Left ventricle myocardium inferior (tissue), 1 donor: Measurements from ENCODE around the gene ARHGEF7. TPM values are rescaled to one million over a fixed set of nuclear protein-coding genes. Genes with fewer than 3 reads are reported as not detected.
A peak's percentile ranks its signal among the peaks of the same experiment; 100 is the strongest.

Experiments
- DNase-seq: peaks from one replicate; pipeline ENCODE4 v3.0.0-alpha.2; 2020
- H3K27ac ChIP-seq: fragments of 200-600 bp; replicated peaks from 2 replicates; pipeline ENCODE4 v1.8.0; 2021
- H3K27me3 ChIP-seq: fragments of 200-600 bp; 2 replicates; pipeline ENCODE4 v1.8.0; 2021; ENCODE audit warnings: low read depth
- H3K36me3 ChIP-seq: fragments of 200-600 bp; 2 replicates; pipeline ENCODE4 v1.8.0; 2021
- H3K4me1 ChIP-seq: fragments of 200-600 bp; 2 replicates; pipeline ENCODE4 v1.8.0; 2021
- H3K4me3 ChIP-seq: fragments of 200-600 bp; 2 replicates; pipeline ENCODE4 v1.8.0; 2021; ENCODE audit warnings: mild to moderate bottlenecking, moderate library complexity
- H3K9me3 ChIP-seq: fragments of 200-600 bp; replicated peaks from 2 replicates; pipeline ENCODE4 v1.8.0; 2021
- CTCF ChIP-seq: fragments of 200-600 bp; IDR thresholded peaks from 2 replicates; pipeline ENCODE4 v1.8.0; 2021; ENCODE audit warnings: antibody characterized with exemption, mild to moderate bottlenecking, borderline replicate concordance
- intact Hi-C: fragments of 100-400 bp; cut with micrococcal nuclease; formaldehyde crosslinking; loops from one replicate; pipeline ENCODE4 v1.11.0; 2022
- total RNA-seq: library from RNA; stranded (reverse); fragmentation: NEBNext Ultra II Directional; extraction: Animal tissue kit (Norgen Biotek cat#: 25700); gene quantifications from one replicate; pipeline ENCODE4 v1.2.1, GENCODE V29; 2021
- donor health status: DM: no; HTN: yes; CAD: no; lungs with severe emphysema.

ARHGEF7 gene
- total RNA-seq, 1 donor from 2014 or later = 35.9 TPM

GRCh38 chr13:111145071-111145470, 30.0 kb downstream of the ARHGEF7 start:
- no peak for TF ChIP-seq CTCF
- Histone ChIP-seq H3K36me3 (no peaks in the 10 kb centered on the region), H3K4me1 (peaks cover 47% of the 10 kb centered on the region), H3K4me3 (no peak overlapping the region), H3K9me3 (no peaks in the 10 kb centered on the region), H3K27ac (peak overlapping the region; percentile 72), H3K27me3 (no peaks in the 10 kb centered on the region)
- no peak for DNase-seq
- intact Hi-C loops = no loop called here

- no peaks in the 10 kb centered on the region for H3K9me3 ChIP-seq
- H3K36me3 ChIP-seq = no peaks in the 10 kb centered on the region
- intact Hi-C loops = no loop called here
- H3K4me1 ChIP-seq = peaks cover 51% of the 10 kb centered on the region
- H3K4me3 ChIP-seq = no peak overlapping the region
- TF ChIP-seq CTCF = no peak
- peak overlapping the region; percentile 72 for H3K27ac ChIP-seq
- H3K27me3 ChIP-seq = no peaks in the 10 kb centered on the region
- no peak for DNase-seq
Observed at GRCh38 chr13:111145506-111145905, 30.4 kb downstream of the ARHGEF7 start.

GRCh38 chr13:111152844-111153243, 37.7 kb downstream of the ARHGEF7 start:
- no peak for DNase-seq
- Histone ChIP-seq H3K36me3 (no peaks in the 10 kb centered on the region), H3K9me3 (no peaks in the 10 kb centered on the region), H3K27me3 (no peaks in the 10 kb centered on the region), H3K4me3 (peak overlapping the region; percentile 94), H3K27ac (peak overlapping the region; percentile 95), H3K4me1 (peaks cover 74% of the 10 kb centered on the region)
- intact Hi-C loops = no loop called here
- TF ChIP-seq CTCF = no peak

- H3K27me3 ChIP-seq = no peaks in the 10 kb centered on the region
- H3K27ac ChIP-seq = peak overlapping the region; percentile 95
- peak; percentile 28 for TF ChIP-seq CTCF
- peak; percentile 94 for DNase-seq
- H3K9me3 ChIP-seq = no peaks in the 10 kb centered on the region
- H3K4me3 ChIP-seq = peak overlapping the region; percentile 94
- no peaks in the 10 kb centered on the region for H3K36me3 ChIP-seq
- intact Hi-C loops = no loop called here
- H3K4me1 ChIP-seq = peaks cover 80% of the 10 kb centered on the region
Observed at GRCh38 chr13:111153279-111153976, 38.3 kb downstream of the ARHGEF7 start.

GRCh38 chr13:111153977-111154332, 38.8 kb downstream of the ARHGEF7 start:
- Histone ChIP-seq H3K27me3 (no peaks in the 10 kb centered on the region), H3K36me3 (no peaks in the 10 kb centered on the region), H3K4me3 (peak overlapping the region; percentile 94), H3K9me3 (no peaks in the 10 kb centered on the region), H3K4me1 (peaks cover 85% of the 10 kb centered on the region), H3K27ac (peak overlapping the region; percentile 95)
- peak; percentile 49 for DNase-seq
- peak; percentile 31 for TF ChIP-seq CTCF
- intact Hi-C loops = no loop called here
